Esophagus squamous epithelium (tissue), 4 donors: ENCODE measurements around the gene DRGX.

Experiments
- POLR2A ChIP-seq, 4 donors: fragments of 450-650 bp; IDR thresholded peaks; one replicate each; pipeline ENCODE4 v1.6.1; 2017; ENCODE audit warnings: antibody characterized with exemption in 4 of 4, mild to moderate bottlenecking in 4 of 4, moderate library complexity in 3 of 4
- TF ChIP-seq, protein P1 (sequence below), 6 experiments: fragments of 450-650 bp in 4 of 6; fragments of 200-600 bp in 2 of 6; sonication (generic) in 2 of 6; IDR thresholded peaks; one replicate each; pipeline ENCODE4 v1.5.1; 2016 to 2019; ENCODE audit warnings: antibody characterized with exemption in 6 of 6, mild to moderate bottlenecking in 4 of 6, moderate library complexity in 4 of 6

DNA sequence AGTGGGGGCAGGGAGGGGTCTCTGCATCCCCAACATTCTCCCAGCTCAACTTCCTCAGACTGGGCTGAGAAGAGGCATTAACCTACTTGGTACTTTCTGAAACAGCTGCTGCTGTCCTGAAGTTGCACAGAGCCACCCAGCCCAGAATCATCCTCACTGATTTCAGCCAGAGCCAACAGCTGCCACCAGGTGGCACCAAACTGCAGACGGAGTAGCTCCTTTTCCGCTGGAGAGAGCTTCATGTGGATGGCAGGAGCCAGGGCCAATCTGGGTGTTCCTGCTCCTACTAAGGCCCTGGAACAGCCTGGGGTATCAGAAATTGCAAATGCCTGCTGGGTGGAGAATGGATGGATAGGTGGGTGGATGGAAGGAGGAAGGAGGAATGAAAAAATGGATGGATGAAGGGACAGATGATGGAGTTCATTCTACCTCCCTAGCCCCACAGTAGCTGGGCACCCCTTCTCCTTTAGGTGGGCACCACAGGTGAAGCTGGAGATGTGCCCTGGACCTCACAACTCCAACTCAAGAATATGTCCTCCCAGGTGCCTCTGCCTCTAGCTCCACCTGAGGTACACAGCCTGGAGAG lies 11.8 kb upstream of the DRGX start:
- TF ChIP-seq POLR2A (IDR thresholded peaks at IDR 0.05) = no peak
- TF ChIP-seq, protein P1, sequence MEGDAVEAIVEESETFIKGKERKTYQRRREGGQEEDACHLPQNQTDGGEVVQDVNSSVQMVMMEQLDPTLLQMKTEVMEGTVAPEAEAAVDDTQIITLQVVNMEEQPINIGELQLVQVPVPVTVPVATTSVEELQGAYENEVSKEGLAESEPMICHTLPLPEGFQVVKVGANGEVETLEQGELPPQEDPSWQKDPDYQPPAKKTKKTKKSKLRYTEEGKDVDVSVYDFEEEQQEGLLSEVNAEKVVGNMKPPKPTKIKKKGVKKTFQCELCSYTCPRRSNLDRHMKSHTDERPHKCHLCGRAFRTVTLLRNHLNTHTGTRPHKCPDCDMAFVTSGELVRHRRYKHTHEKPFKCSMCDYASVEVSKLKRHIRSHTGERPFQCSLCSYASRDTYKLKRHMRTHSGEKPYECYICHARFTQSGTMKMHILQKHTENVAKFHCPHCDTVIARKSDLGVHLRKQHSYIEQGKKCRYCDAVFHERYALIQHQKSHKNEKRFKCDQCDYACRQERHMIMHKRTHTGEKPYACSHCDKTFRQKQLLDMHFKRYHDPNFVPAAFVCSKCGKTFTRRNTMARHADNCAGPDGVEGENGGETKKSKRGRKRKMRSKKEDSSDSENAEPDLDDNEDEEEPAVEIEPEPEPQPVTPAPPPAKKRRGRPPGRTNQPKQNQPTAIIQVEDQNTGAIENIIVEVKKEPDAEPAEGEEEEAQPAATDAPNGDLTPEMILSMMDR (IDR thresholded peaks at IDR 0.05) = peak; percentile 64 to 94 (median 84)
